PC-9 (cell line): Measurements from ENCODE around the gene NR1H4. TPM values are rescaled to one million over a fixed set of nuclear protein-coding genes. Genes with fewer than 3 reads are reported as not detected.
"Not testable (repeated sequence)": the region's sequence is repeated elsewhere in the genome, so short reads cannot be mapped to it uniquely, and the experiment has no call there.

Experiments used
- BruUV-seq: library from RNA; stranded (reverse); fragments of 400-500 nt; replicated peaks from 2 replicates; lab custom pipeline; 2021; lab: Mats Ljungman, UMichigan
- CTCF ChIA-PET: fragments of 300-600 bp; sonication (Branson Sonifier 250); formaldehyde crosslinking; loops from one replicate; lab custom pipeline; 2022; ENCODE audit warnings: antibody characterized with exemption; lab: Charles Lee
- POLR2A ChIA-PET: fragments of 300-600 bp; sonication (Branson Sonifier 250); formaldehyde crosslinking; loops from one replicate; lab custom pipeline; 2022; ENCODE audit warnings: antibody characterized with exemption; ENCODE audit not compliant: unreplicated experiment; lab: Charles Lee
- DNase-seq, 2 experiments: peaks; one replicate each; pipeline versions ENCODE4 v3.0.0 to v3.0.0-alpha.2; 2015 to 2022; ENCODE audit warnings: mixed read lengths in 1 of 2
- H2AFZ ChIP-seq: fragments of 200-600 bp; sonication (generic); 2 replicates; pipeline ENCODE4 v1.8.1; 2017; ENCODE audit warnings: antibody characterized with exemption
- H3F3A ChIP-seq: fragments of 200-600 bp; sonication (generic); 2 replicates; pipeline ENCODE4 v1.8.1; 2017; ENCODE audit warnings: antibody characterized with exemption, mild to moderate bottlenecking, low read depth; ENCODE audit not compliant: insufficient read depth
- H3K27ac ChIP-seq: fragments of 200-600 bp; sonication (generic); 2 replicates; pipeline ENCODE4 v1.6.1; 2016; ENCODE audit warnings: mixed run types
- H3K27me3 ChIP-seq: fragments of 200-600 bp; sonication (generic); 2 replicates; pipeline ENCODE4 v1.6.1; 2016; ENCODE audit warnings: low read depth, mixed run types; ENCODE audit not compliant: insufficient read depth
- H3K36me3 ChIP-seq: fragments of 200-600 bp; sonication (generic); 2 replicates; pipeline ENCODE4 v1.6.1; 2016; ENCODE audit warnings: low read depth, mixed run types
- H3K4me1 ChIP-seq: fragments of 200-600 bp; sonication (generic); replicated peaks from 2 replicates; pipeline ENCODE4 v1.6.1; 2016; ENCODE audit warnings: mixed run types; ENCODE audit not compliant: insufficient read depth
- H3K4me2 ChIP-seq: fragments of 200-600 bp; sonication (generic); 2 replicates; pipeline ENCODE4 v1.6.1; 2017; ENCODE audit warnings: mixed run types
- H3K4me3 ChIP-seq: fragments of 200-600 bp; sonication (generic); 2 replicates; pipeline ENCODE4 v1.6.1; 2016; ENCODE audit warnings: mixed run types
- H3K79me2 ChIP-seq: fragments of 200-600 bp; sonication (generic); 2 replicates; pipeline ENCODE4 v1.6.1; 2017; ENCODE audit warnings: low read depth, mixed run types
- H3K9me2 ChIP-seq: fragments of 200-600 bp; sonication (generic); 2 replicates; pipeline ENCODE4 v1.8.1; 2017; ENCODE audit warnings: mild to moderate bottlenecking; ENCODE audit not compliant: insufficient read depth
- H3K9me3 ChIP-seq: fragments of 200-600 bp; sonication (generic); 2 replicates; pipeline ENCODE4 v1.8.1; 2016; ENCODE audit warnings: low read depth; ENCODE audit not compliant: insufficient read depth
- H4K20me1 ChIP-seq: fragments of 200-600 bp; sonication (generic); 2 replicates; pipeline ENCODE4 v1.8.1; 2017; ENCODE audit not compliant: insufficient read depth
- EZH2 ChIP-seq: fragments of 200-600 bp; sonication (generic); IDR thresholded peaks from 2 replicates; pipeline ENCODE4 v1.8.0; 2017; ENCODE audit warnings: antibody characterized with exemption, low read depth
- intact Hi-C: fragments of 100-400 bp; cut with micrococcal nuclease; formaldehyde crosslinking; loops from one replicate; pipeline ENCODE4 v1.10.0; 2022; ENCODE audit not compliant: unreplicated experiment
- total RNA-seq: library from RNA; stranded (reverse); gene quantifications from 2 replicates; pipeline ENCODE4 v1.2.3, GENCODE V29; 2021
- TF ChIP-seq, protein P1 (sequence below): fragments of 200-600 bp; sonication (generic); conservative IDR thresholded peaks from 2 replicates; pipeline ENCODE4 v1.6.1; 2017; ENCODE audit warnings: mixed run types, antibody characterized with exemption, mild to moderate bottlenecking, moderate library complexity

Gene NR1H4
- total RNA-seq, 1 experiment from 2014 or later = not detected

DNA sequence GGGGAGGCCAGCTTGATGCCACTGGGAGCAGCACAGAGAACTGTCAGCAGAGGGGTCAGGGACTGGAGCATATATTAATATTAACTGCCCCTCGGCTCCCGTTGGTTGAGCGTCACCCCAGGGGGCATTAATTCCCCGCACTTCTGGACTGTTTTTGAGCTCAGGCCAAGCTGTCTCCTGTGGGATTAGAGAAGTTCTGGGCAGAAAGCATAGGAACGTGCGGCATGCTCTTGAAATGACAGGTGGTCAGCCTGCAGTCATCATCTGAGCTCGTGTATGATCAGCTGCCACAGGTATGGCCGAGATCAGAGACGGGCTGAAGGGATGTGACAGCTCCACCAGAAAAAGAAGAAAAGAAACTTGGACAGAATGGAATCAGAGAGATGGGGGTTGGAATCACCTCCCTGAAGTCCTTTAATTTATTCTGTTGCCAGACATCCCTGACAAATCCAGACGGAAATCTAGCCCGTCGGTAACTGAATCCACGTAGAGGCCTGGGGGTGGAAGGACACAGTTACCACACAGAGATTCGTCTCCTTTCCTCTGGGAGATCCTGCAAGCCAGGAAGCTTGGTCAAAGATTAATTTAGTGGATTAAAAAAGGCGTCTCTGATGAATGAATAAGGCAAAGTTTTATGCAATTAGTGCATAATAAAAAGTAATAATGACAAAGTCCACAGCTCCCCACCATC, 23.6 kb downstream of the NR1H4 start:
- BruUV-seq = no TSS peak
- intact Hi-C loops = no loop called here
- no peaks in the 10 kb centered on the region; the same call in 1 of the 2 replicates for H3K27me3 ChIP-seq
- H3K79me2 ChIP-seq = no peaks in the 10 kb centered on the region
- H3K36me3 ChIP-seq = no peaks in the 10 kb centered on the region
- TF ChIP-seq, protein P1, sequence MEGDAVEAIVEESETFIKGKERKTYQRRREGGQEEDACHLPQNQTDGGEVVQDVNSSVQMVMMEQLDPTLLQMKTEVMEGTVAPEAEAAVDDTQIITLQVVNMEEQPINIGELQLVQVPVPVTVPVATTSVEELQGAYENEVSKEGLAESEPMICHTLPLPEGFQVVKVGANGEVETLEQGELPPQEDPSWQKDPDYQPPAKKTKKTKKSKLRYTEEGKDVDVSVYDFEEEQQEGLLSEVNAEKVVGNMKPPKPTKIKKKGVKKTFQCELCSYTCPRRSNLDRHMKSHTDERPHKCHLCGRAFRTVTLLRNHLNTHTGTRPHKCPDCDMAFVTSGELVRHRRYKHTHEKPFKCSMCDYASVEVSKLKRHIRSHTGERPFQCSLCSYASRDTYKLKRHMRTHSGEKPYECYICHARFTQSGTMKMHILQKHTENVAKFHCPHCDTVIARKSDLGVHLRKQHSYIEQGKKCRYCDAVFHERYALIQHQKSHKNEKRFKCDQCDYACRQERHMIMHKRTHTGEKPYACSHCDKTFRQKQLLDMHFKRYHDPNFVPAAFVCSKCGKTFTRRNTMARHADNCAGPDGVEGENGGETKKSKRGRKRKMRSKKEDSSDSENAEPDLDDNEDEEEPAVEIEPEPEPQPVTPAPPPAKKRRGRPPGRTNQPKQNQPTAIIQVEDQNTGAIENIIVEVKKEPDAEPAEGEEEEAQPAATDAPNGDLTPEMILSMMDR = no peak
- no peak for TF ChIP-seq EZH2
- H3K4me1 ChIP-seq = no peaks in the 10 kb centered on the region
- no peak for DNase-seq
- ChIA-PET CTCF (no interaction called here), POLR2A (no interaction called here)
- no peaks in the 10 kb centered on the region for H4K20me1 ChIP-seq
- no peak overlapping the region for H3K4me3 ChIP-seq
- no peaks in the 10 kb centered on the region for H3K9me2 ChIP-seq
- no peak overlapping the region for H2AFZ ChIP-seq
- H3F3A ChIP-seq = no peaks in the 10 kb centered on the region
- no peaks in the 10 kb centered on the region for H3K9me3 ChIP-seq
- no peak overlapping the region for H3K4me2 ChIP-seq
- H3K27ac ChIP-seq = no peak overlapping the region

DNA sequence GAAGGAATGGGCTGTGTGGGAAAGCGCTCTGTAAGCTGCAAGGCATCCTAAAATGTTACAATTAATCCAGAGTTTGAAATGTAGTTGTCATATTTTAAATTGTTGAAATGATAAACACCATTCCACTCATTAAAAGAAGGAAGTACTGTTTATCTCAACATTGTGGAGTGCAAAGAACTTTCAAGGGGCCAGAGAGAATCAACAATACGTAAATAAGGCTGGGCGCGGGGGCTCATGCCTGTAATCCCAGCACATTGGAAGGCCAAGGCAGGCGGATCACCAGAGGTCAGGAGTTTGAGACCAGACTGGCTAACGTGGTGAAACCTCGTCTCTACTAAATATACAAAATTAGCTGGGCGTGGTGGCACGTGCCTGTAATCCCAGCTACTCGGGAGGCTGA, 24.5 kb downstream of the NR1H4 start:
- ChIA-PET CTCF (no interaction called here), POLR2A (no interaction called here)
- Histone ChIP-seq H3K36me3 (no peaks in the 10 kb centered on the region), H3K4me3 (no peak overlapping the region), H3F3A (no peaks in the 10 kb centered on the region), H3K79me2 (no peaks in the 10 kb centered on the region), H2AFZ (no peak overlapping the region), H3K4me1 (no peaks in the 10 kb centered on the region), H3K27me3 (no peaks in the 10 kb centered on the region; the same call in 1 of the 2 replicates), H3K9me2 (no peaks in the 10 kb centered on the region), H3K4me2 (no peak overlapping the region), H3K27ac (no peak overlapping the region), H3K9me3 (no peaks in the 10 kb centered on the region), H4K20me1 (no peaks in the 10 kb centered on the region)
- no peak for DNase-seq
- TF ChIP-seq, protein P1 = no peak
- no peak for TF ChIP-seq EZH2
- intact Hi-C loops = no loop called here
- no TSS peak for BruUV-seq

DNA sequence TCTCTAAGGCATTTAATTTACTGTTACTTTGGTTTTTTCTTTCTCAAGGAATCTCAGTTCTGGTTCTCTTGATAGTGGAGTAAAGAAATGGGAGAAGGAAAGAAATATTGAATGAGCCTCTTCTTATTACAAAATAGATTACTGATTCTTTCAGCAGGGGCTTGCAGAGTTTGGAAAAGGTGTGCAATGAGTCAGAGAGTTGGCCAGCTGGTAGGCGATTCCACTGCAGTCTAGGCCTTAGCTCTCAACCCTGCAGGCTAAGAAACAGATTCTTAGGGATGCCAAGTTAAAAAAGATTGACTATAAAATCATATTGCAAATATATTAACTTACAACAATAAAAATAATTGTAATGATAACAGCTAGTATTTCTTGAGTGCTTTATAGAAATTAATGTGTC, 25.8 kb downstream of the NR1H4 start:
- Histone ChIP-seq H3F3A (no peaks in the 10 kb centered on the region), H3K4me3 (no peak overlapping the region), H4K20me1 (no peaks in the 10 kb centered on the region), H3K27ac (no peak overlapping the region), H3K9me3 (no peaks in the 10 kb centered on the region), H3K4me1 (no peaks in the 10 kb centered on the region), H3K4me2 (no peak overlapping the region), H3K27me3 (no peaks in the 10 kb centered on the region; the same call in 1 of the 2 replicates), H3K36me3 (no peaks in the 10 kb centered on the region), H3K9me2 (no peaks in the 10 kb centered on the region), H2AFZ (no peak overlapping the region), H3K79me2 (no peaks in the 10 kb centered on the region)
- intact Hi-C loops = no loop called here
- no peak for DNase-seq
- BruUV-seq = no TSS peak
- no peak for TF ChIP-seq EZH2
- TF ChIP-seq, protein P1 = no peak
- ChIA-PET CTCF (no interaction called here), POLR2A (no interaction called here)

DNA sequence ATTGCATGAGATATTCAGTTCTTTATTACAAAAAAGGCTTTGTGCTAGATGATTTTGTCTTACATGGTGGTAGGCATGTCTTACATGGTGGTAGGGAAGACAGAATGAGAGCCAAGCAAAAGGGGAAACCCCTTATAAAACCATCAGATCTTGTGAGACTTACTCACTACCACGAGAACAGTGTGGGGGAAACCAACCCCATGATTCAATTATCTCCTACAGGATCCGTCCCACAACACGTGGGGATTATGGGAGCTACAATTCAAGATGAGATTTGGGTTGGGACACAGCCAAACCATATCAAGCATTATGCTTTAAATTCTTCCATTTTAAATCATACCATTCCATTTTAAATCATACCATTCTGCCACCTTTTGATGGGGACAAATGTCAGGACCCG, 29.1 kb downstream of the NR1H4 start:
- intact Hi-C loops, H3K4me1 ChIP-seq, DNase-seq, H4K20me1 ChIP-seq, CTCF ChIA-PET, H3K27ac ChIP-seq, H2AFZ ChIP-seq, H3F3A ChIP-seq, H3K9me3 ChIP-seq, H3K27me3 ChIP-seq, POLR2A ChIA-PET, H3K9me2 ChIP-seq, H3K4me2 ChIP-seq, H3K4me3 ChIP-seq, BruUV-seq, H3K79me2 ChIP-seq, H3K36me3 ChIP-seq: not testable (repeated sequence)
